ENCODE measurements around the gene OOSP3.

DNA sequence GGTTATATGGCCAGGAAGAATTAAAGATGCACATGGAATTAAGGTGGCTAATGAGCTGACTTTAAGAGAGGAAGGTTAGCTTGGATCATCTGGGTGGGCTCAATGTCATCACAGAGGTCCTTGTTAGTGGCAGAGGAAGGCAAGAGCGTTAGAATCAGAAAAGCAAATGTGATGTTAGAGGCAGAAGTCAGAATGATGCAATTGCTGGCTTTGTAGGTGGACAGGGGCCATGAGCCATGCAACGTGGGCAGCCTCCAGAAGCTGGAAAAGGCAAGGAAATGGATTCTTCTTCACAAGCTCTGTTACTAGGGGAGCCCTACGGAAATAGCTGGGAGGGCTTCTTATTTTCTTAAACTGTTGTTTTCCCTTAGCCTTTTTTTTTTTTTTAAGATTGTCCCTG, 31.0 kb upstream of the OOSP3 start:
- TF ChIP-seq EP300 (IDR thresholded peaks at IDR 0.05; ENCODE audit: borderline replicate concordance): no peak
- TF ChIP-seq TCF12 (IDR thresholded peaks at IDR 0.05; ENCODE audit: low read depth): no peak
